GM21515 (cell line): Measurements from ENCODE around the gene WDR27.
"Not testable (repeated sequence)": the region's sequence is repeated elsewhere in the genome, so short reads cannot be mapped to it uniquely, and the experiment has no call there.

ENCODE experiments used
- ATAC-seq: cut with Tn5 transposase; IDR thresholded peaks from one replicate; pipeline ENCODE4 v1.9.1; 2021; ENCODE audit not compliant: unreplicated experiment

The WDR27 gene

DNA sequence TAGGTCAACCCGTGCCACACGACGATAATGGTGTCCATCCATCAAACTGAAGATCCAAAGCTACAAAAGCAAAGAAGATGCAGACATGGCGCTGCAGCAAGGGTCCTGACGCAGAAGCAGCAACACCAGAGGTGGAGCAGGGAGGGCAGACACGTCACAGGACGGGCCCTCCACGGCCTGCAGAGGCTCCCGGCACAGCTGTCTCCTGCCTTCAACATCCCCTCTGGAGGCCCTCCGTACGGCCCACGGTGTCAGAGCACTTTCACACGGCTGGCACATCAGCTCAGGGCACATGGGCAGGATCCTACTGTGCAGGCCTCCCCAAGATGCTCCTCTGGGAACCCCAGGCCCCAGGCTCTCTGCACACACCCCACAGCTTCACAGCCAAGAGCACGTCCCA is 37.6 kb downstream of the WDR27 start:
- ATAC-seq: no peak

DNA sequence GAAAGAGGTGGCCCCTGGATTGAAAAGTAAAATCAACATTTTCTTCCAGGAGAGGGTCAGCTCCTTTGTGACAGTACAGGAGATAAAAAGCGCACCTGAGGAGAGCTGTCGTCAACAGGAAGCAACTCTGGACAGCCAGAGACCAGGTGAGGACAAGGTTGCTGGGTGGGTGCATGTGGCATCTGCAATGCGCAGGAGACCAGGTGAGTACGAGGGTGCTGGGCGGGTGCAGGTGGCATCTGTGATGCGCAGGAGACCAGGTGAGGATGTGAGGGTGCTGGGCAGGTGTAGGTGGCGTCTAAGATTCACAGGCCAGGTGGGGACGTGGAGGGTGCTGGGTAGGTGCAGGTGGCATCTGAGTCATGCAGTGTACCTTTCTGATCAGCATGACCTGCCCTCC is 38.4 kb downstream of the WDR27 start:
- ATAC-seq: no peak

- no peak for ATAC-seq
Observed at GRCh38 chr6:169661391-169661756, 40.5 kb downstream of the WDR27 start.

GRCh38 chr6:169660751-169661390 is 41.0 kb downstream of the WDR27 start:
- ATAC-seq: no peak

DNA sequence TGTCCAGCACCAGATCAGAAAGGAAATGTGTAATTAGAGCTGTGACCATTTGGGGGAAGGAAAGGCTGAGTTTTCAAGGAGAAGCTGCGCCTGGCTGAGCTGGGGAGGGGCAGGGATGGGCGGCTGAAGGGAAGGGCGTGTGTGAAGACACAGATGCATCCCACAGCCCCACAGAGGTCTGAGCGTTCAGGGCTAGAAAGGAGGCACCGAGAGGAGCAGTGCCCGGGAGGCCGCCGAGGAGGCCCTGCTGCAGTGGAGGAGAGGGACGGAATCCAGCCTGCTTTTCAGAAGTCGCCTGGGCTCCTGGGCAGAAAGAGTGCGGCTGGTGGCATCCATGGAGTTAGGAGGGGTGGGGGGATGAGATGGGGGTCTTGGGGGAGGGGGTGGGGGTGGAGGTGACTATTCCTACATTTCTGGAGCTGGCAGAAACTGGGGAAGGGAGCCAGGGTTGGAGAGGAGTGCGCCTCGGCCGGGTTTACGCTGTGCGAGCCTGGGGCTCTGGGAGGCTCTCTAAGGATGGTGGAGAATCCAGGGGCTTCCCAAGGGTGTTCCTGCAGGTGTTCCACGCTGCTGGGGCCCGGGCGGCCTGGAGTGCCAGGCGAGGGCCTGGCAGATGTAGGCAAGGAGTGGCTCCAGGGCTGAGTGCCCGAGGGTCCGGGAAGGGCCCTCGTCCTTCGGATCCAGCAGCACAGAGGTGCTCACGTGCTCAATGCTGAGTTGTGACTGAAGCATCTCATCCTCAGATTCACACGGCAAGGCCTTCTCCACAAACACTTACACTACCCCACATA is 41.8 kb downstream of the WDR27 start:
- ATAC-seq: no peak

- ATAC-seq: no peak
Observed at GRCh38 chr6:169657284-169657610, 44.6 kb downstream of the WDR27 start.

DNA sequence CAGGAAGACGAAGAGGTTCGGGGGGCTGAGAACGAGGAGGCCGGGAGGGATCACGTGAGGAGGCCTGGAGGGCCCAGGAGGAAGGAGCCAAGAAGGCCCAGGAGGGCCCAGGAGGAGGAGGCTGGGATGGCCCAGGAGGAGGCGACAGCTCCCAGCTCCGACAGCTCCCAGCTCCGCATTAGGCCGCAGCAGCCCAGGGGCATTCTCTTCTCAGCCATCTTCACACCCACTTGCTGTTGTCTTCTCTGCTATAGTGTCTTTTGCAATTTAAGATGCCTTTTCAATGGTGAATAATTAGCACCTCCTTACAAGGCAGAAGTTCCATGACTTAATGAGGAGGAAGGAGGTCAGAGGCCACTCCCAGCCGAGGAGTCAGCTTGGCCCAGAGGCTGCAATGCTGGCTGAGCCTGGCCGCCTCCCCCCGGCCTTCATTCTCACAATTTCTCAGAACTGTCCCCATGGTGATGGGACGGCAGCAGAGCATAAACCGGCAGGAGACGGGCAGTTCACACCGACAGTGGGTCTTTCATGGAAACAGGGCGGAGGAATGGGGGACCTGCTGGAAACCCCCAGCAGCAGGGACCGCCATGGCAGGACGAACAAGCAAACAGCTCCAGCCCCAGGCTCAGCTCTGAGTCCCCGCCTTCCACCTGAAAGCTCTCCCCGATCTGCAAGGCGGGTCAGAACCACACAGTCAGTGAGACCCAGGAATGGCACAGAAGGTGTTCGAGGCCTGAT is 45.1 kb downstream of the WDR27 start:
- no peak for ATAC-seq

DNA sequence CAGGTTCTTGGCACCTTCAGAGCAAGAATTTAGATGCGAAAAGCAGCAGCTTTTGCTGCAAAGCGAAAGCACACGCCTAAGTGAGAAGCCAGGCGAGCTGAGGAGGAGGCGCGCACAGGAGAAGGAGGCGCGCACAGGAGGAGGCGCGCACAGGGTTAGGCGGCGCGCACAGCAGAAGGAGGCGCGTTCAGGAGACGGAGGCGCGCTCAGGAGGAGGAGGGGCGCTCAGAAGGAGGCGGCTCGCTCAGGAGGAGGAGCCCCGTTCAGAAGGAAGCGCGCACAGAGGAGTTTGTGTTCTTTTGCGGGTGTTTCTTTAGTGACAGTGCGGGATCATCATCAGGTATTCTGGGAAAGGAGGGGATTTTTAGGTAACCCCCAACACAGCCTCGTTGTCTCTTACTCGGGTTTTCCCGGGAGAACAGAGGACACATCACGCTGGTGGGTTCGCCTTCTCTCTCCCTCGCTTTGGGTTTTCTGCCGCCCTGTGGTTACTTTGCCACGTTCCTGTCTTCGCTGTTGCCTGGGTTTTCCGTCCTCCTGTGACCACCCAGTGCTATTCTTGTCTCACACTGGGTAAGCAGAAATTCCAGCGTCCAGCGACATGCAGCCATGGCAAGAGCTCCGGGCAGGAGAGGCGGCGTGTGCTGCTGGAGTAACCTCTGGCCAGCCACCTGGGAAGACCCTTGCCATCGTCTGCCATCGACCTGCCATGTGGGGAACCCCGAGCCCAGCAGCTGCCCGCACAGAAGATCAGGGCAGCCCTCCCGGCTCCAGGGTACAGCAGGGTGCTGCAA is 47.0 kb downstream of the WDR27 start:
- peak; percentile 92 for ATAC-seq

DNA sequence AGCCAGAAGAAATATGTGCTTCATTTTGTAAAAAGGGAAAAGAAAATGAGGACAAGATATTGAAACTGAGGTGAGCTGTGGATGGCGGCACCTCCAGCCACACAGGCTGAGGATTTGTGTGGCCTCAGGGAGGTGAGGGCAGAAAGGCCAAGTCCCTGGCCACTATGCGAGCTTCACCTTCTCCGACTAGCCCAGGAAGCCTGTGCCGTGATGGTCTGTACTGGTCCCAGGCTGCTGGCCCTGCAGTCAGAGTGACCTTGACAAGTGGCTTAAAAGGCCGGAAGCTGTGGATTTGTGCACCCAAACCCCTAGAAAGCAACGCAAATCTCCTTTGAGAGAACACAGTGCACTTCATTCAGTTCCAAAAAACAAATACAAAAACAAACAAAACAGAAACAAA is 48.1 kb downstream of the WDR27 start:
- ATAC-seq: no peak

DNA sequence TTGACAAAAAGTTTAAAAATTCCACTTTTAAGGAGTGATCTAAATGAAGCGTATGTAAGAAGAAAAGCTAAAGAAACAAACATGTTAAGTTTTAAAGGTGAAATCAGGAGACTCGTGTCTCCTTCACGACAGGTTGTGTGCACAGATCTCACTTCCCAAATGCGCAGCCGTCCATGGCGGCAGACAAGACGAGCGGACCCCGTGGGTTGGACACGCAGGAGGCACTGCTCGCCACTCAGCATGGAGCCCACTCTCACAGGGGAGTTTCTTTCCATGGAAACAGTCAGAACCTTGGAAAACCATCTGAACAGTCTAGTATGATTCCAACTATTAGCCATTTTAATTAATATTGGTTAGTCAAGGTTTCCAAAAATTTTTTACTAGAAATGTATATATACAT is 48.9 kb downstream of the WDR27 start:
- no peak for ATAC-seq

DNA sequence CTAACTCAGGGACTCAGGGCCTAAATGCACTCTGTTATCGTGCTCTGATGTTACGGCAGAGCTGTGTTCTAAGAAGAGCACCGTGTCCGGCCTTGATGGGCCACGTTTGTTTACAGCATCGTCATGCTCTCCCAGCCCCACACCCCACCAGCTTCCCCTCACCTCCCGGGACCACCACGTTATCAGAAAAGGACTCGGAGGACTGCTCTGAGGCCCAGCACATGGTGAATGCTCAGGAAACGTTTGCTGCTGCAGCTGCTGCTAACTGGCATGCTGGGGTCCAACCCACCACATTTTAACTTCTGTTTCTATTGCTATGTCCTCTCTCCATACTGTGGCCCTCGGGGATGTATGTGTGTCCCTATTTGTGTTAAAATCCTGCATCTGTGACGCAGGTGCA is 50.3 kb downstream of the WDR27 start:
- ATAC-seq: no peak

DNA sequence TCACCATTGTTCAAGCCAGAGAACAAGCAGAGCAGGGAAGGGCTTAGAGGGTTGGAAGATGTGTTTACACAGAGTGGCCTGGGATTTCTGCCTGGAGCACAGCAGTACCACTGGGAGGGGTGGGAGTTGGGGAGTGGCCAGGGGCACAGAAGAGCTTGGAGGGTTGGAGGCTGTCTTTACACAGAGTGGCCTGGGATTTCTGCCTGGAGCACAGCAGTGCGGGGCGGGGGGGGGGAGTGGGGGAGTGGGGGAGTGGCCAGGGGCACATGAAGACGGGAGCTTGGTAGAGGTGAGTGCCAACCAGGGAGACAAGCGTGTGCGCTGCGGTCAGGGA is 50.9 kb downstream of the WDR27 start:
- no peak for ATAC-seq

- no peak for ATAC-seq
Observed at GRCh38 chr6:169650241-169650958, 51.4 kb downstream of the WDR27 start.

DNA sequence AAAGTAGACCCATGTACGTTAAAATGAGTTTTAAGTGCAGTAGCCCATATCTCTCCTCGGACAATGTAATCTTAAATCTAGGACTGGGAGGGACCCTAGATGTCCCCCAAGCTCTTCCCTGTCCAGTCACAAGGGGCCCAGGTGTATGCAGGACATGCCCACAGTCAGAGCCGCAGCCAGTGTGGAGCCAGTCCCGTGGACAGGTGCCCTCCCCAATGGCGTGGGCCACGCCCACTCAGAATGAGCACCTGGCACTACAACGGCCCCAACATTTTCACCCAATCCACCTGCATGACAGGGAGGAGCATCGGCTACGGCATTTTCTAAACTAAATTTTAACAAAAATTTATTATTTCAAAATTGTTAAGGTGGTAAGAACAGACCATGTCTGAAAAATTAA is 53.2 kb downstream of the WDR27 start:
- no peak for ATAC-seq

DNA sequence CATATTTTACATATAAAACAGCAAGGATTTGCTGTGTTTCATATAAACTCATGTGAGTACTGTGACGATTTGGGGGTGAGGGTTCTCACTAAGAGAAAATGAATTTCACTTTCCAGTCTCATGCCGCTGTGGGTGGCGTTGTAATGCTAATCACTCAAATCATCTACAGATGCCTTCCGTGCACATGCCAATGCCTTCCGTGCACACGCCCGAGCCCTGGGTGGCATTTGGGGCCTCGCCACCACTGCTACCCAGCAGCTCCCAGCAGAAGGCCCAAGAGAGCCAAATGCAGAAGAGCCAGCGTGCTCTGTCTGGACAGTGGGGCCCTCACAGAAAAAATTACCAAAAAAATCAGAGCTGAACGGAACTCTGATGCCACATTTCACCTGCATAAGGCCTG is 53.7 kb downstream of the WDR27 start:
- no peak for ATAC-seq

- no peak for ATAC-seq
Observed at GRCh38 chr6:169647637-169648036, 54.2 kb downstream of the WDR27 start.

DNA sequence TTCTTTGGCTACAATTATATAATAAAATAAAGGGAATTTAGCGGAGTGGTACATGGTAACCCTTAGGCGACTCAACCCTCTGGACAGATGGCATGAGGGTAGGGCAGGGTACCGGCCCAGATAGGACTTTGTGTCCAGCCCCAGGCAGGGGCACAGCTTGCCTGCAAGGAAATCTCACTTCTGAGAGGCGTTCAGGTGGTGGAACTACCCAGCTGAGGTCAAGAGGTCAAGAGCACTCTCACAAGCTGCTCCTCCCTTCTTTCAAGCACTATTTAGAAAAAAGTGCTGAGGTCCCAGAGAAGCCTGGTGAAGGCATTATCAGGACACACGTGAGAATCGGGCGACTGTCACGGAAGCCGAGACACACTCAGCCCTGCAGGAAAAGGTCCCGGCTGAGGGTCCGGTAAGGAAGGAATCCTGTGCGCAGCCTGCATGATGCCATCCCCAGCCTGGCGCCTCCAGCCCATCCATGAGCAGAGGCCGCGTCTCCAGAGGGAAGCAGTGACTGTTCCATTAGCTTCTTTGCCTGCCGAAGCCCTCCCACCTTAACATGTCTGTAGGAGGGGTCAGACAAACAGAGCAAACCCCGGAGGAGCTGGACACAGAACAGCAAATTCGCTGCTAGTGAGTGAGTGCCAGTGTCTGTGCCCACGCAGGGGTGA is 54.8 kb downstream of the WDR27 start:
- ATAC-seq: no peak

DNA sequence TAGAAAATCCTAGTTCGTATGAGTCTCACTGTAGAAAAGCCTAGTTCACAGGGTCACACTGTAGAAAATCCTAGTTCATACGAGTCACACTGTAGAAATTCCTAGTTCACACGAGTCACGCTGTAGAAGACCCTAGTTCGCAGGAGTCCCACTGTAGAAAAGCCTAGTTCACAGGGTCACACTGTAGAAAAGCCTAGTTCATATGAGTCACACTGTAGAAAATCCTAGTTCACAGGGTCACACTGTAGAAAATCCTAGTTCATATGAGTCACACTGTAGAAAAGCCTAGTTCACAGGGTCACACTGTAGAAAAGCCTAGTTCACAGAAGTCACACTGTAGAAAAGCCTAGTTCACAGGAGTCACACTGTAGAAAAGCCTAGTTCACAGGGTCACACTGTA is 56.4 kb downstream of the WDR27 start:
- not testable (repeated sequence) for ATAC-seq

DNA sequence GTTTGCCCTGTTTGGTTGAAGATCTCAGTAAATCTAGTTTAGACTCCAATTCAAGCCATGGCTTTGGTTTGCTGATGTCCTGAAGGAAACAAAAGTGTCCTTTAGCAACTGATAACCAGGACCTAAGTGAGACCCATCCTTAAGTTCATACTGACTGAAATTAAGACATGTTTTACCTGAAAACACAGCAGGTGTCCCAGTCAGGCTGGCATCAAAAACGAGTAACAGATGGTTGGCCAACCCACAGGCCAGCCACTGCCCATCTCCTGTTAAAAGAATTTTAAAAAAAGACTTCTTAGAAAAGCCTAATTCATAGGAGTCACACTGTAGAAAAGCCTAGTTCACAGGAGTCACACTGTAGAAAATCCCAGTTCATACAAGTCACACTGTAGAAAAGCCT is 58.3 kb downstream of the WDR27 start:
- no peak for ATAC-seq

GRCh38 chr6:169642455-169642854 is 59.4 kb downstream of the WDR27 start:
- ATAC-seq: no peak
